ENCODE data around the gene PCDHGB7.
"Not testable (repeated sequence)": the region's sequence is repeated elsewhere in the genome, so short reads cannot be mapped to it uniquely, and the experiment has no call there.

PCDHGB7 gene

GRCh38 chr5:141382469-141383294 lies 34.8 kb upstream of the PCDHGB7 start, which contains the start of gene PCDHGA7:
TSS of gene PCDHGA7 (plus strand) at chr5:141382742. CDS start at chr5:141382900, 158 bp downstream.
- peak; percentile 65 for DNase-seq (ENCODE audit: low spot score)

GRCh38 chr5:141383345-141383744 lies 34.1 kb upstream of the PCDHGB7 start:
- TF ChIP-seq, protein P1, sequence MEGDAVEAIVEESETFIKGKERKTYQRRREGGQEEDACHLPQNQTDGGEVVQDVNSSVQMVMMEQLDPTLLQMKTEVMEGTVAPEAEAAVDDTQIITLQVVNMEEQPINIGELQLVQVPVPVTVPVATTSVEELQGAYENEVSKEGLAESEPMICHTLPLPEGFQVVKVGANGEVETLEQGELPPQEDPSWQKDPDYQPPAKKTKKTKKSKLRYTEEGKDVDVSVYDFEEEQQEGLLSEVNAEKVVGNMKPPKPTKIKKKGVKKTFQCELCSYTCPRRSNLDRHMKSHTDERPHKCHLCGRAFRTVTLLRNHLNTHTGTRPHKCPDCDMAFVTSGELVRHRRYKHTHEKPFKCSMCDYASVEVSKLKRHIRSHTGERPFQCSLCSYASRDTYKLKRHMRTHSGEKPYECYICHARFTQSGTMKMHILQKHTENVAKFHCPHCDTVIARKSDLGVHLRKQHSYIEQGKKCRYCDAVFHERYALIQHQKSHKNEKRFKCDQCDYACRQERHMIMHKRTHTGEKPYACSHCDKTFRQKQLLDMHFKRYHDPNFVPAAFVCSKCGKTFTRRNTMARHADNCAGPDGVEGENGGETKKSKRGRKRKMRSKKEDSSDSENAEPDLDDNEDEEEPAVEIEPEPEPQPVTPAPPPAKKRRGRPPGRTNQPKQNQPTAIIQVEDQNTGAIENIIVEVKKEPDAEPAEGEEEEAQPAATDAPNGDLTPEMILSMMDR (IDR thresholded peaks at IDR 0.05; ENCODE audit: extremely low read depth, missing control alignments), result no peak
- no peak for DNase-seq (ENCODE audit: low spot score)

More at GRCh38 chr5:141382469-141383294, 34.8 kb upstream of the PCDHGB7 start, which contains the start of gene PCDHGA7:
- TF ChIP-seq, protein P1 (IDR thresholded peaks at IDR 0.05; ENCODE audit: extremely low read depth, missing control alignments), result peak; percentile 30

- no peak for DNase-seq (ENCODE audit: low spot score)
- TF ChIP-seq, protein P1 (IDR thresholded peaks at IDR 0.05; ENCODE audit: extremely low read depth, missing control alignments), result no peak
Measured at GRCh38 chr5:141384471-141385267, 32.8 kb upstream of the PCDHGB7 start.

DNA sequence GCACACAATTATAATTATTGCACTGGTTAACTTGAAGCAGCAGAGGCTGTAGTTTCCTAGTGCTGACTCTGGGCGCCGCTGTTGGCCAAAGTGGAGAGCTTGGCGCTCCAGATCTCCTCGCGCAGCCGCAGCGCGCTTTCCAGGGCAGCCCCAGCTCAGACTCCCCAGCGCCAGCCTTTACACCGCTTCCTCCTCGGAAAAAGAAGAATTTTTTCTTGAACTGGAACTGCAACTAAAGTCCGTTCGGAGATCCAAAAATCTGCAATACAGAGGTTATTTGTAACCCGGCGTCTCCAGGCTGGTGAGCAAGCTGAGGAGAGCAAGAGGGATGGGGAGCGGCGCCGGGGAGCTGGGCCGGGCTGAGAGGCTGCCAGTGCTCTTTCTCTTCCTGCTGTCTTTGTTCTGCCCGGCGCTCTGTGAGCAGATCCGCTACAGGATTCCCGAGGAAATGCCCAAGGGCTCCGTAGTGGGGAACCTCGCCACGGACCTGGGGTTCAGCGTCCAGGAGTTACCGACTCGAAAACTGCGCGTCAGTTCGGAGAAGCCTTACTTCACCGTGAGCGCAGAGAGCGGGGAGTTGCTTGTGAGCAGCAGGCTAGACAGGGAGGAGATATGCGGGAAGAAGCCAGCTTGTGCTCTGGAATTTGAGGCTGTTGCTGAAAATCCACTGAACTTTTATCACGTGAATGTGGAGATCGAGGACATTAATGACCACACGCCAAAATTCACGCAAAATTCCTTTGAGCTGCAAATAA lies 29.7 kb upstream of the PCDHGB7 start, which contains the start of gene PCDHGB4:
TSS of gene PCDHGB4 (plus strand) at position 142 of the 755 bp plus-strand sequence. CDS start at position 329, 187 bp downstream.
- not testable (repeated sequence) for DNase-seq (ENCODE audit: low spot score)

GRCh38 chr5:141388661-141389060 lies 28.8 kb upstream of the PCDHGB7 start:
- DNase-seq (ENCODE audit: low spot score), result no peak
- TF ChIP-seq, protein P1 (IDR thresholded peaks at IDR 0.05; ENCODE audit: extremely low read depth, missing control alignments), result no peak

More for the DNA sequence above, 29.7 kb upstream of the PCDHGB7 start, which contains the start of gene PCDHGB4:
- TF ChIP-seq, protein P1 (IDR thresholded peaks at IDR 0.05; ENCODE audit: extremely low read depth, missing control alignments), result peak; percentile 47

- no peak for DNase-seq (ENCODE audit: low spot score)
- TF ChIP-seq, protein P1 (IDR thresholded peaks at IDR 0.05; ENCODE audit: extremely low read depth, missing control alignments), result no peak
Measured at GRCh38 chr5:141389153-141390042, 28.1 kb upstream of the PCDHGB7 start.
